ENCODE results near the gene PCBP1. TPM values are rescaled to one million over a fixed set of nuclear protein-coding genes. Genes with fewer than 3 reads are reported as not detected.

PCBP1 gene
- total and polyA plus RNA-seq, 2 experiments from 2014 or later: 127 to 152 TPM

DNA sequence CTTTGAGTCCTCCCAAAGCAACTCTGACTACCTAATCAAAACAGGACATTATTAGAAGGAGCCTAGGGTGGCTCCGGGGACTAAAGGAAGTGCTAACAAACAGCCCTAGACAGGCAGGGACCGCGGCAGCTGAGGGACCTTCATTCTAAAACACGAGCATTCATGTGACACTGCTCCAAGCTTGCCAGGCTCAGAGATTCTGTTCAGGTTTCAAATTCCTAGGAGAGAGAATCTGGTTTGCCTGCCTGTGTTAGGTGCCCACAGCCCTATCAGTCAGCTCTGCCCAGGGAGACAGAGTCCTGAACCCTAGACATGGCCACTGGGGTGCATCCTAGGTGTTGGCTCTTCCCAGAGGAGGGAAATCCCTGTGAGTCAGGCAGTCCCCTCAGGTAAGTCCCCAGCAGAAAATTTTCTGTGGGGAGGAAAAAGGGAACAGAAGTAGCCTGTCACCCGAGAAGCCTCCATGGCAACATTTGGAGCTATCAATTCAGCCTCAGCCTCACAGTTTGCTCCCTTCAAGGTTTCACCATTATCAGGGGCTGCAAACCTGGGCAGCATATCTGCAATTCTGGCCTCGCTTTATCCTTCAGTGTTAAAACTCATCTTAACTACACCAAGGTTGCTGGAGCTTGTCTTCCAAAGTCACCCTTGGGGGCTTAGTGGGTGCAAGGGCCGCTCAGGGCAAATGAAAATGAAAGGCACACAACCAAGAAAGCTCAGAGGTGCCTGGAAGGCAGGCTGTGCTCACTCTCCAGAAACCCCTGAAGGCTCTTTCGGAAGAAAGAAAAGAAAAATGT, 28.6 kb downstream of the PCBP1 start:
- H3K4me3 ChIP-seq: no peak overlapping the region
- no peak for TF ChIP-seq CTCF (IDR thresholded peaks at IDR 0.05; ENCODE audit: low read depth, low read length)
- H3K36me3 ChIP-seq: no peaks in the 10 kb centered on the region
- H3K4me1 ChIP-seq (ENCODE audit: low read depth): peaks cover 28% of the 10 kb centered on the region
- no peaks in the 10 kb centered on the region for H3K9me3 ChIP-seq (ENCODE audit: low read depth)
- no peaks in the 10 kb centered on the region for H3K27me3 ChIP-seq
- peak in 1 of 2 donors; percentile 25 for DNase-seq (ENCODE audit: low read depth in 1 of 2, low spot score in 1 of 2)
- H3K27ac ChIP-seq: peak overlapping the region; percentile 75

DNA sequence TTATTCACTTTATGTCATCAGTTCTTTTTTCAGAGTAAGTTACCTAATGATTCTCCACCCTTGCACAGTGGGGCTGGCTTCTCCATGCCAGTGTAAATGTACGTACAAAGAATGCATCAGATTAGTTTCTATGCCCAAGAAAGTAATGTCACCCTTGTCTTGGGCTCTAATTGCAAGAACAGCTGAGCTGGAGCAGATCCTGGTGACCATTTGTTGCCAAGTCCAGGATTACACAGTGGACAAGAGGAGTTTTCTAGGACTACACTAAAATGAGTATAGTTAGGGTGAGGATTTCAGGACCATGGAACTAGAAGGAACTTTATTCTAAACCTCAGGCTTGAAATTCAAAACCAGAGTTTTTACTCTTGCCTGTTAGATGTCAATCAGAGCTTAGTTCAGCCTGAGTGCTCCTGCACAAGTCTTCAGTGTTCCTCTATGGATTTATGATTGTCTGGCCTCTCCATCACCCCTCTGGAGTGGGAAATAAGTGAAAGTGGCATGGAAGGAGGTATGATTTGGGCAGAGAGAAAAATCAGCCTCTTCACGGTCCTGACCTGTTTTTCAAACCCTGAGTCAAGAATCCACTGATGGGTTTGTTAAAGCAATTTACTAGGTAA, 29.8 kb downstream of the PCBP1 start:
- no peak for DNase-seq (ENCODE audit: low read depth in 1 of 2, low spot score in 1 of 2)
- TF ChIP-seq CTCF (IDR thresholded peaks at IDR 0.05; ENCODE audit: low read depth, low read length): no peak
- Histone ChIP-seq H3K36me3 (no peaks in the 10 kb centered on the region), H3K4me3 (no peak overlapping the region), H3K4me1 (ENCODE audit: low read depth) (peaks cover 28% of the 10 kb centered on the region), H3K27ac (peak overlapping the region; percentile 75), H3K27me3 (no peaks in the 10 kb centered on the region), H3K9me3 (ENCODE audit: low read depth) (no peaks in the 10 kb centered on the region)

- Histone ChIP-seq H3K36me3 (no peaks in the 10 kb centered on the region), H3K4me1 (ENCODE audit: low read depth) (peaks cover 25% of the 10 kb centered on the region), H3K9me3 (ENCODE audit: low read depth) (no peaks in the 10 kb centered on the region), H3K27ac (no peak overlapping the region), H3K4me3 (no peak overlapping the region), H3K27me3 (no peaks in the 10 kb centered on the region)
- DNase-seq (ENCODE audit: low read depth in 1 of 2, low spot score in 1 of 2): peak; percentile 48 to 51
- TF ChIP-seq CTCF (IDR thresholded peaks at IDR 0.05; ENCODE audit: low read depth, low read length): no peak
Measured at GRCh38 chr2:70118798-70119454, 31.6 kb downstream of the PCBP1 start.

DNA sequence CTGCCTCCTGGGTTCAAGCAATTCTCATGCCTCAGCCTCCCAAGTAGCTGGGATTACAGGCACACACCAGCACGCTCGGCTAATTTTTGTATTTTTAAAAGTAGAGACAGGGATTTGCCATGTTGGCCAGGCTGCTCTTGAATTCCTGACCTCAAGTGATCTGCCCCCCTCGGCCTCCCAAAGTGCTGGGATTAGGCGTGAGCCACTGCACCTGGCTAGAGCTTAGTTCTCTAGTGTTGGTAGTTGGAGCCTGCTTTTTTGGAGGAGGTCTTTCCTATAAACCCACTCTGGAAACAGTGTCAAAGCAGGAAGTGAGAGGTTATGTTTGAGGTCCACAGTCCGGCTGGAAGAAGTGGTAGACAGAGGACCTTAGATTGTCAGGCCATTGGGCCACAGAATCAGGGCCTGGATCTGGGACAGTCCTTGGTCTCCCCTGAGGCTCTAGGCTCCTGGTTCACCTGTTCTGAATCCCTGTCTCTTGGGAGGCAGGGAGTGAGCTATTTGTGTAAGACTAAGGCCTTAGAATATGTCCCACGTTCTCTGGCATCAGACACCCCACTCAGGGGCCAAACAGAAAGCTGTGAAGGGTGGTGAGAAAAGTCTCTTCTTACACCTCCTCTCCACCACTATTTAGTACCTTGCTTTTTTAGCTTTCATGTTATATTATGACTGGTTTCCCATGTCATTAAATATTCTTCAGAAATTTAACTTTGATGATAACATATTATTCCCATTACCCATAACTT, 34.5 kb downstream of the PCBP1 start:
- H3K27me3 ChIP-seq: no peaks in the 10 kb centered on the region
- H3K9me3 ChIP-seq (ENCODE audit: low read depth): no peaks in the 10 kb centered on the region
- peaks cover 28% of the 10 kb centered on the region for H3K4me1 ChIP-seq (ENCODE audit: low read depth)
- H3K4me3 ChIP-seq: no peak overlapping the region
- no peak for TF ChIP-seq CTCF (IDR thresholded peaks at IDR 0.05; ENCODE audit: low read depth, low read length)
- no peaks in the 10 kb centered on the region for H3K36me3 ChIP-seq
- DNase-seq (ENCODE audit: low read depth in 1 of 2, low spot score in 1 of 2): no peak
- peak overlapping the region; percentile 56 for H3K27ac ChIP-seq

DNA sequence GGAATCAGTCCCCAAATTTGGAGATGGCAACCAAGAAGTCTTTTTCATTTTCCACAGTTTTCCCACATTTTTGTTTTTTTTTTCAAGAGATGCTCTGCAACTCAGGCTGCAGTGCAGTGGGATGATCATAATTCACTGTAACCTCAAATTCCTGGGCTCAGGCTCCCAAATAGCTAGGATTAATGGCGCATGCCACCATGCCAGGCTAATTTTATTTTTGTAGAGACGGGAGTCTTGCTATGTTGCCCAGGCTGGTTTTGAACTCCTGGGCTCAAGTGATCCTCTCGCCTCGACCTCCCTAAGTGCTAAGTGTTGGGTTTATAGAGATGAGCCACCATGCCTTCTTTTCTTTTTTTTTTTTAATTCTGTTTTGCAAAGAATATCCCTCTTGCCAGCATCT, 35.2 kb downstream of the PCBP1 start:
- no peaks in the 10 kb centered on the region for H3K27me3 ChIP-seq
- no peaks in the 10 kb centered on the region for H3K9me3 ChIP-seq (ENCODE audit: low read depth)
- H3K27ac ChIP-seq: peak overlapping the region; percentile 90
- H3K36me3 ChIP-seq: no peaks in the 10 kb centered on the region
- peaks cover 27% of the 10 kb centered on the region for H3K4me1 ChIP-seq (ENCODE audit: low read depth)
- H3K4me3 ChIP-seq: no peak overlapping the region
- DNase-seq (ENCODE audit: low read depth in 1 of 2, low spot score in 1 of 2): no peak
- no peak for TF ChIP-seq CTCF (IDR thresholded peaks at IDR 0.05; ENCODE audit: low read depth, low read length)
